WTC11 (cell line): ENCODE results near the gene PPP6C. TPM values are rescaled to one million over a fixed set of nuclear protein-coding genes. Genes with fewer than 3 reads are reported as not detected.

Experiments
- ATAC-seq: fragments of 200-7000 bp; cut with Tn5 transposase; 2 replicates; pipeline ENCODE4 v1.10.0; 2021; ENCODE audit warnings: mild to moderate bottlenecking, moderate library complexity
- CTCF ChIA-PET: fragments of 300-600 bp; sonication (Branson Sonifier 250); formaldehyde crosslinking; loops from one replicate; lab custom pipeline; 2021; ENCODE audit warnings: antibody characterized with exemption; lab: Charles Lee
- POLR2A ChIA-PET: fragments of 350-600 bp; sonication (Branson Sonifier 250); formaldehyde crosslinking; loops from one replicate; lab custom pipeline; 2021; ENCODE audit warnings: antibody characterized with exemption; lab: Charles Lee
- DNase-seq: peaks from one replicate; pipeline ENCODE4 v3.0.0; 2021; ENCODE audit warnings: low spot score
- H3K27ac Mint-ChIP-seq: 2 replicates; pipeline ENCODE4 v1.8.0; 2021; ENCODE audit warnings: mixed read lengths
- H3K27me3 Mint-ChIP-seq: 2 replicates; pipeline ENCODE4 v1.8.0; 2021; ENCODE audit warnings: low read depth, mild to moderate bottlenecking, moderate library complexity, mixed read lengths
- H3K36me3 Mint-ChIP-seq: 2 replicates; pipeline ENCODE4 v1.8.0; 2021; ENCODE audit warnings: mixed read lengths
- H3K4me1 Mint-ChIP-seq: 2 replicates; pipeline ENCODE4 v1.8.0; 2022; ENCODE audit warnings: mixed read lengths
- H3K4me3 Mint-ChIP-seq: 2 replicates; pipeline ENCODE4 v1.8.0; 2021; ENCODE audit warnings: mild to moderate bottlenecking, moderate library complexity, mixed read lengths
- H3K9me3 Mint-ChIP-seq: 2 replicates; pipeline ENCODE4 v1.8.0; 2021; ENCODE audit warnings: mixed read lengths
- CTCF ChIP-seq: fragments of 200-600 bp; IDR thresholded peaks from 2 replicates; pipeline ENCODE4 v1.8.0; 2022; ENCODE audit warnings: antibody characterized with exemption
- E2F4 ChIP-seq: sonication (generic); formaldehyde crosslinking; IDR thresholded peaks from 2 replicates; pipeline ENCODE4 v1.8.1; 2022; ENCODE audit warnings: low read depth, mild to moderate bottlenecking, moderate library complexity, missing genetic modification reagents, borderline replicate concordance
- FOXJ3 ChIP-seq: sonication (generic); formaldehyde crosslinking; IDR thresholded peaks from 2 replicates; pipeline ENCODE4 v1.9.0; 2021; ENCODE audit warnings: missing genetic modification reagents, mild to moderate bottlenecking, borderline replicate concordance
- FOXP1 ChIP-seq: sonication (generic); formaldehyde crosslinking; IDR thresholded peaks from 2 replicates; pipeline ENCODE4 v1.8.0; 2022; ENCODE audit warnings: missing genetic modification reagents, mild to moderate bottlenecking, moderate library complexity, borderline replicate concordance
- GABPB1 ChIP-seq: sonication (generic); formaldehyde crosslinking; IDR thresholded peaks from 2 replicates; pipeline ENCODE4 v1.8.1; 2023; ENCODE audit warnings: mild to moderate bottlenecking, missing genetic modification reagents
- MYBL2 ChIP-seq: sonication (generic); formaldehyde crosslinking; IDR thresholded peaks from 2 replicates; pipeline ENCODE4 v1.8.1; 2023; ENCODE audit warnings: mild to moderate bottlenecking, moderate library complexity, missing genetic modification reagents
- NFE2L1 ChIP-seq: sonication (generic); formaldehyde crosslinking; IDR thresholded peaks from 2 replicates; pipeline ENCODE4 v1.8.1; 2023; ENCODE audit warnings: missing genetic modification reagents
- NR3C1 ChIP-seq: sonication (generic); formaldehyde crosslinking; conservative IDR thresholded peaks from 2 replicates; pipeline ENCODE4 v1.8.1; 2023; ENCODE audit warnings: low read depth, mild to moderate bottlenecking, missing genetic modification reagents
- PRRX2 ChIP-seq: fragments of 250-450 bp; sonication (Bioruptor Pico); IDR thresholded peaks from 2 replicates; pipeline ENCODE4 v1.8.0; 2021; ENCODE audit warnings: mild to moderate bottlenecking
- SOX15 ChIP-seq: fragments of 250-450 bp; sonication (Bioruptor Pico); IDR thresholded peaks from 2 replicates; pipeline ENCODE4 v1.9.0; 2021; ENCODE audit warnings: mild to moderate bottlenecking
- TEAD4 ChIP-seq: sonication (generic); formaldehyde crosslinking; IDR thresholded peaks from 2 replicates; pipeline ENCODE4 v1.8.0; 2022; ENCODE audit warnings: mild to moderate bottlenecking, missing genetic modification reagents
- TP53 ChIP-seq: sonication (generic); formaldehyde crosslinking; IDR thresholded peaks from 2 replicates; pipeline ENCODE4 v1.8.1; 2023; ENCODE audit warnings: mild to moderate bottlenecking, missing genetic modification reagents
- ZNF232 ChIP-seq: sonication (generic); formaldehyde crosslinking; IDR thresholded peaks from 2 replicates; pipeline ENCODE4 v1.8.0; 2022; ENCODE audit warnings: mild to moderate bottlenecking, missing genetic modification reagents
- ZNF416 ChIP-seq: fragments of 250-450 bp; sonication (Bioruptor Pico); IDR thresholded peaks from 2 replicates; pipeline ENCODE4 v1.9.0; 2021; ENCODE audit warnings: mild to moderate bottlenecking, inconsistent platforms
- ZNF423 ChIP-seq: fragments of 250-450 bp; sonication (Bioruptor Pico); IDR thresholded peaks from 2 replicates; pipeline ENCODE4 v2.1.2; 2022; ENCODE audit warnings: mild to moderate bottlenecking, moderate library complexity
- ZNF671 ChIP-seq: fragments of 250-450 bp; sonication (Bioruptor Pico); IDR thresholded peaks from 2 replicates; pipeline ENCODE4 v1.8.0; 2021; ENCODE audit warnings: mild to moderate bottlenecking
- total RNA-seq: library from RNA; stranded (reverse); gene quantifications from 3 replicates; pipeline ENCODE4 v1.2.3, GENCODE V29; 2021
- TF ChIP-seq, protein P1 (sequence below): sonication (generic); formaldehyde crosslinking; IDR thresholded peaks from 2 replicates; pipeline ENCODE4 v1.8.1; 2023; ENCODE audit warnings: mild to moderate bottlenecking, moderate library complexity, missing genetic modification reagents
- TF ChIP-seq, protein P2 (sequence below): sonication (generic); formaldehyde crosslinking; IDR thresholded peaks from 2 replicates; pipeline ENCODE4 v1.8.1; 2023; ENCODE audit warnings: mild to moderate bottlenecking, missing genetic modification reagents, borderline replicate concordance

PPP6C gene
- total RNA-seq, 1 experiment from 2014 or later: 40.9 TPM

GRCh38 chr9:125142560-125143376 is 46.8 kb downstream of the PPP6C start:
- Mint-ChIP-seq H3K4me3 (peak overlapping the region; percentile 96), H3K4me1 (peaks cover 14% of the 10 kb centered on the region), H3K27me3 (no peaks in the 10 kb centered on the region), H3K36me3 (peaks cover 15% of the 10 kb centered on the region), H3K27ac (peak overlapping the region; percentile 95), H3K9me3 (no peaks in the 10 kb centered on the region)
- ATAC-seq (peak; percentile 21), DNase-seq (peak; percentile 61)
- ChIA-PET POLR2A (interaction anchor here (0.5 to 1.0 kb wide), 4 partner anchors 99 to 800 kb away, joined by 3 read pairs; partner anchors contain the start of gene HSPA5), CTCF (interaction anchor here (0.5 to 2.0 kb wide), 16 partner anchors 9 to 603 kb away, joined by 3 to 7 read pairs (median 4); partner anchors contain the start of gene ARPC5L)
- TF ChIP-seq MYBL2 (CRISPR knock-in tag) (0 out of 2 replicates have a peak, but pooled peaks have one; percentile 11), E2F4 (CRISPR knock-in tag) (no peak)

- ChIA-PET CTCF (interaction anchor here (0.6 to 1.5 kb wide), 2 partner anchors 10 to 84 kb away, joined by 3 to 7 read pairs; no protein-coding TSS in a partner anchor), POLR2A (no interaction called here)
- Mint-ChIP-seq H3K9me3 (no peaks in the 10 kb centered on the region), H3K27ac (no peak overlapping the region), H3K36me3 (peaks cover 18% of the 10 kb centered on the region), H3K4me1 (peaks cover 14% of the 10 kb centered on the region), H3K27me3 (no peaks in the 10 kb centered on the region), H3K4me3 (peak overlapping the region; percentile 96)
- TF ChIP-seq, protein P1, sequence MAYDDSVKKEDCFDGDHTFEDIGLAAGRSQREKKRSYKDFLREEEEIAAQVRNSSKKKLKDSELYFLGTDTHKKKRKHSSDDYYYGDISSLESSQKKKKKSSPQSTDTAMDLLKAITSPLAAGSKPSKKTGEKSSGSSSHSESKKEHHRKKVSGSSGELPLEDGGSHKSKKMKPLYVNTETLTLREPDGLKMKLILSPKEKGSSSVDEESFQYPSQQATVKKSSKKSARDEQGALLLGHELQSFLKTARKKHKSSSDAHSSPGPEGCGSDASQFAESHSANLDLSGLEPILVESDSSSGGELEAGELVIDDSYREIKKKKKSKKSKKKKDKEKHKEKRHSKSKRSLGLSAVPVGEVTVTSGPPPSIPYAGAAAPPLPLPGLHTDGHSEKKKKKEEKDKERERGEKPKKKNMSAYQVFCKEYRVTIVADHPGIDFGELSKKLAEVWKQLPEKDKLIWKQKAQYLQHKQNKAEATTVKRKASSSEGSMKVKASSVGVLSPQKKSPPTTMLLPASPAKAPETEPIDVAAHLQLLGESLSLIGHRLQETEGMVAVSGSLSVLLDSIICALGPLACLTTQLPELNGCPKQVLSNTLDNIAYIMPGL (CRISPR knock-in tag): no peak
- ATAC-seq: no peak
- DNase-seq: no peak
Measured at GRCh38 chr9:125141751-125142150, 47.9 kb downstream of the PPP6C start.

DNA sequence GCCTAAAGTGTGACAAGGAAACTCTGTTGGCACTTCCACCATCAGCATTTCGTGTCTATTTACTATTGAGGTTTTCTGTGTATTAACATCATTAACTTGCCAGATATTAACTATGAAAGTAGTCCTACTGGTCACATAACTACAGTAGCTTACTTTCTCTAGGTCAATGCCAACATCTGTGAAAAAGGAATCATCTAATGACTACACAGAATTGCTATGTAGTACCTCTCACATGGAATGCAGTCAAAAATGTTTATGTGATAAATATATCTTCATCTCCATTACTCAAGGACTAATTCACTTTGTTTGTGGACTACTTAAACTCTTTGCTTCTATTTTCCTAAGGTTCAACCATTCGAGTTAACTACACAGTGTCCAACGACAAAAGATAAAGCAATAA is 48.4 kb downstream of the PPP6C start:
- no peak for TF ChIP-seq ZNF232 (CRISPR knock-in tag)
- TF ChIP-seq FOXP1 (CRISPR knock-in tag): no peak
- TF ChIP-seq TP53 (CRISPR knock-in tag): no peak
- no peak for TF ChIP-seq GABPB1
- TF ChIP-seq NFE2L1 (CRISPR knock-in tag): no peak
- TF ChIP-seq NR3C1 (CRISPR knock-in tag): no peak
- TF ChIP-seq SOX15 (CRISPR knock-in tag): no peak
- TF ChIP-seq TEAD4: no peak
- TF ChIP-seq ZNF671: no peak
- TF ChIP-seq PRRX2: no peak
- H3K9me3 Mint-ChIP-seq: no peaks in the 10 kb centered on the region

GRCh38 chr9:125140576-125140975 is 49.0 kb downstream of the PPP6C start:
- H3K9me3 Mint-ChIP-seq: no peaks in the 10 kb centered on the region

More for the DNA sequence above, 48.4 kb downstream of the PPP6C start:
- no peak overlapping the region for H3K27ac Mint-ChIP-seq
- peaks cover 14% of the 10 kb centered on the region for H3K4me1 Mint-ChIP-seq
- CTCF ChIA-PET: interaction anchor here (0.9 to 1.5 kb wide), 2 partner anchors 10 kb away, joined by 4 to 7 read pairs; no protein-coding TSS in a partner anchor
- no peak for DNase-seq
- peaks cover 18% of the 10 kb centered on the region for H3K36me3 Mint-ChIP-seq
- H3K4me3 Mint-ChIP-seq: 0 out of 2 replicates have a peak overlapping the region, but pooled peaks have one; percentile 96
- POLR2A ChIA-PET: no interaction called here
- no peak for ATAC-seq
- H3K27me3 Mint-ChIP-seq: no peaks in the 10 kb centered on the region

More at GRCh38 chr9:125140576-125140975, 49.0 kb downstream of the PPP6C start:
- H3K27me3 Mint-ChIP-seq: no peaks in the 10 kb centered on the region
- DNase-seq (no peak), ATAC-seq (no peak)
- peaks cover 14% of the 10 kb centered on the region for H3K4me1 Mint-ChIP-seq
- peaks cover 18% of the 10 kb centered on the region for H3K36me3 Mint-ChIP-seq
- no peak overlapping the region for H3K27ac Mint-ChIP-seq
- H3K4me3 Mint-ChIP-seq: no peak overlapping the region
- ChIA-PET POLR2A (interaction anchor here (0.7 kb wide), 1 partner anchor 545 kb away, joined by 3 read pairs; no protein-coding TSS in a partner anchor), CTCF (interaction anchor here (0.9 kb wide), 1 partner anchor 9 kb away, joined by 4 read pairs; no protein-coding TSS in a partner anchor)
- no peak for TF ChIP-seq ZNF671
- TF ChIP-seq, protein P2, sequence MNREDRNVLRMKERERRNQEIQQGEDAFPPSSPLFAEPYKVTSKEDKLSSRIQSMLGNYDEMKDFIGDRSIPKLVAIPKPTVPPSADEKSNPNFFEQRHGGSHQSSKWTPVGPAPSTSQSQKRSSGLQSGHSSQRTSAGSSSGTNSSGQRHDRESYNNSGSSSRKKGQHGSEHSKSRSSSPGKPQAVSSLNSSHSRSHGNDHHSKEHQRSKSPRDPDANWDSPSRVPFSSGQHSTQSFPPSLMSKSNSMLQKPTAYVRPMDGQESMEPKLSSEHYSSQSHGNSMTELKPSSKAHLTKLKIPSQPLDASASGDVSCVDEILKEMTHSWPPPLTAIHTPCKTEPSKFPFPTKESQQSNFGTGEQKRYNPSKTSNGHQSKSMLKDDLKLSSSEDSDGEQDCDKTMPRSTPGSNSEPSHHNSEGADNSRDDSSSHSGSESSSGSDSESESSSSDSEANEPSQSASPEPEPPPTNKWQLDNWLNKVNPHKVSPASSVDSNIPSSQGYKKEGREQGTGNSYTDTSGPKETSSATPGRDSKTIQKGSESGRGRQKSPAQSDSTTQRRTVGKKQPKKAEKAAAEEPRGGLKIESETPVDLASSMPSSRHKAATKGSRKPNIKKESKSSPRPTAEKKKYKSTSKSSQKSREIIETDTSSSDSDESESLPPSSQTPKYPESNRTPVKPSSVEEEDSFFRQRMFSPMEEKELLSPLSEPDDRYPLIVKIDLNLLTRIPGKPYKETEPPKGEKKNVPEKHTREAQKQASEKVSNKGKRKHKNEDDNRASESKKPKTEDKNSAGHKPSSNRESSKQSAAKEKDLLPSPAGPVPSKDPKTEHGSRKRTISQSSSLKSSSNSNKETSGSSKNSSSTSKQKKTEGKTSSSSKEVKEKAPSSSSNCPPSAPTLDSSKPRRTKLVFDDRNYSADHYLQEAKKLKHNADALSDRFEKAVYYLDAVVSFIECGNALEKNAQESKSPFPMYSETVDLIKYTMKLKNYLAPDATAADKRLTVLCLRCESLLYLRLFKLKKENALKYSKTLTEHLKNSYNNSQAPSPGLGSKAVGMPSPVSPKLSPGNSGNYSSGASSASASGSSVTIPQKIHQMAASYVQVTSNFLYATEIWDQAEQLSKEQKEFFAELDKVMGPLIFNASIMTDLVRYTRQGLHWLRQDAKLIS (CRISPR knock-in tag): no peak
- no peak for TF ChIP-seq ZNF416 (CRISPR knock-in tag)
- no peak for TF ChIP-seq ZNF423 (CRISPR knock-in tag)
- no peak for TF ChIP-seq FOXJ3 (CRISPR knock-in tag)
- no peak for TF ChIP-seq CTCF
